SU-DHL-6 (cell line): ENCODE measurements around the gene CC2D2B.

Experiments
- EZH2phosphoT487 ChIP-seq: fragments of 200-600 bp; sonication (generic), shearing (Covaris generic); conservative IDR thresholded peaks from 2 replicates; pipeline ENCODE4 v1.6.1; 2018; ENCODE audit warnings: mild to moderate bottlenecking, antibody characterized with exemption, low read length, moderate library complexity, mixed read lengths
- TF ChIP-seq, protein P1 (sequence below): fragments of 200-600 bp; sonication (generic); IDR thresholded peaks from one replicate; pipeline ENCODE4 v1.5.1; 2017; ENCODE audit warnings: antibody characterized with exemption, mild to moderate bottlenecking, low read length, moderate library complexity; ENCODE audit not compliant: insufficient read depth, poor library complexity, severe bottlenecking

DNA sequence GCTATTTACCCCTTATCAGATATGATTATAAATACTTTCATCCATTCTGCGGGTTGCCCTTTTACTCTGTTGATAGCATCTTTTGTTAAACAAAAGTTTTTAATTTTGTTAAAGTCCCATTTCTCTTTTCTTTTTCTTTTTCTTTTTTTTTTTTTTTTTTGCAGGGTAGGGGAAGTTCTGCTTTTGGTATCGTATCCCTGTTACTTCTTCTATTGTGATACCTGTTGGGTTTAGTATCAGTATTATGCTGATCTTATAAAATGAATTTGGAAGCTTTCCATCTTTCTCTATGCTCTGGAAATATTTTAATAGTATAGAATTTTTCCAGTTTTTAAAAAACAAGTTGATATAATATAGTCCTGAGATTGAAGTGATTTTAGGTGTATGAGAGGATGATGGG is 141.6 kb downstream of the CC2D2B start:
- TF ChIP-seq, protein P1, sequence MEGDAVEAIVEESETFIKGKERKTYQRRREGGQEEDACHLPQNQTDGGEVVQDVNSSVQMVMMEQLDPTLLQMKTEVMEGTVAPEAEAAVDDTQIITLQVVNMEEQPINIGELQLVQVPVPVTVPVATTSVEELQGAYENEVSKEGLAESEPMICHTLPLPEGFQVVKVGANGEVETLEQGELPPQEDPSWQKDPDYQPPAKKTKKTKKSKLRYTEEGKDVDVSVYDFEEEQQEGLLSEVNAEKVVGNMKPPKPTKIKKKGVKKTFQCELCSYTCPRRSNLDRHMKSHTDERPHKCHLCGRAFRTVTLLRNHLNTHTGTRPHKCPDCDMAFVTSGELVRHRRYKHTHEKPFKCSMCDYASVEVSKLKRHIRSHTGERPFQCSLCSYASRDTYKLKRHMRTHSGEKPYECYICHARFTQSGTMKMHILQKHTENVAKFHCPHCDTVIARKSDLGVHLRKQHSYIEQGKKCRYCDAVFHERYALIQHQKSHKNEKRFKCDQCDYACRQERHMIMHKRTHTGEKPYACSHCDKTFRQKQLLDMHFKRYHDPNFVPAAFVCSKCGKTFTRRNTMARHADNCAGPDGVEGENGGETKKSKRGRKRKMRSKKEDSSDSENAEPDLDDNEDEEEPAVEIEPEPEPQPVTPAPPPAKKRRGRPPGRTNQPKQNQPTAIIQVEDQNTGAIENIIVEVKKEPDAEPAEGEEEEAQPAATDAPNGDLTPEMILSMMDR: no peak
- no peak for TF ChIP-seq EZH2phosphoT487
